Measurements from ENCODE around the gene PKHD1.

The PKHD1 gene

DNA sequence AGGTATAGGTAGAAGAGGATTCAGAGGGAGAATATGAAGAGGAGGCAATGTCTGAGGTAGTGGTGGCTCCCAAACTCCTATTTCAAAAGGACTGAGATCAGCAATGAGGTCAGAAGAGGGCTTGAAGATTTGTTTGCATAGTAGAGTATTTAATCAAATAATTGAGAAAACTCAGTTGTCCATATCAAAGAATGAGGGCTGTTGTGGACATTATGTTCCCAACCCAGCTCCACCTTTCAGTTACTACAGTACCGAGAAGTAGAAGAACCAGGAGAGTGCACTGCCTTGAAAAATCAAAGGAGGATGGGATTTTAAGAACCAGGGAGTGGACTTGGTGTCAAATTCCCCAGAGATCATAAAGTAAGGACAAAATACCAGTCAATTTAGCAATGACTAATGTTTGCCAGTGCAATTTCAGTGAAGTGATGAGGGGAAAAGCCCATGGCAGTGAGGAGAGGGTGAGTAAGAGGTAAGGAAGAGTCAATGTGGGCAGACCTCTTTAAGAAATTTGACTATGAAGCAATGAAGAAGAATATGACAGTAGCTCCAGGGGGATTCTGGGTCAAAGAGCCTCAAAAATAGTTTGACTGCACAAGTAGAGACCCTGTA lies 382.4 kb downstream of the PKHD1 start:
- Histone ChIP-seq H3K9me3 (ENCODE audit: control insufficient read depth, insufficient read depth, low read length) (no peaks in the 10 kb centered on the region), H3K4me1 (ENCODE audit: control insufficient read depth, insufficient read depth, low read length) (no peaks in the 10 kb centered on the region), H3K36me3 (ENCODE audit: control insufficient read depth, insufficient read depth, low read length) (no peaks in the 10 kb centered on the region), H3K27ac (ENCODE audit: low read depth, low read length) (no peak overlapping the region), H3K27me3 (ENCODE audit: control insufficient read depth, insufficient read depth, low read length) (no peaks in the 10 kb centered on the region), H3K4me3 (ENCODE audit: low read depth, low read length) (no peak overlapping the region), H3K9ac (ENCODE audit: low read depth, low read length) (no peak overlapping the region)

DNA sequence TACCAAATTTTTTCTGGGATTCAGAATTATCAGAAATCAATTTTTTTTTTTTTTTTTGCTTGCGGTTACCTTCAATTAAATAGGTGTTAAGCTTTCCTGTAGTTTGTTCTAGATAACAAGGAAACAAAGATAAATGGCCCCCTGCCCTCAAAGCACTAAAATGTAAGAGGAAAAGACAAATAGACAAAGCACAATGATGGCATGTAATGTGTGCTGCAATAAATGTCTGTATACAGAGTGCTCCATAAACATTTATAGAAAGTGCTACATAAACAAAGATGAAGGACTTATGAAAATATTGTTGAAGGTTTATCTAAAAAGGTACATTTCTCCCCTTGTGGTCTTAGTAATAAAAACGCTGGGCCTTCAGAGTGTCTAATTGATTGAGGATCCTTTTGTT lies 384.6 kb downstream of the PKHD1 start:
- Histone ChIP-seq H3K27ac (ENCODE audit: low read depth, low read length) (no peak overlapping the region), H3K4me1 (ENCODE audit: control insufficient read depth, insufficient read depth, low read length) (no peaks in the 10 kb centered on the region), H3K27me3 (ENCODE audit: control insufficient read depth, insufficient read depth, low read length) (no peaks in the 10 kb centered on the region), H3K9ac (ENCODE audit: low read depth, low read length) (no peak overlapping the region), H3K4me3 (ENCODE audit: low read depth, low read length) (no peak overlapping the region), H3K36me3 (ENCODE audit: control insufficient read depth, insufficient read depth, low read length) (no peaks in the 10 kb centered on the region), H3K9me3 (ENCODE audit: control insufficient read depth, insufficient read depth, low read length) (no peaks in the 10 kb centered on the region)

DNA sequence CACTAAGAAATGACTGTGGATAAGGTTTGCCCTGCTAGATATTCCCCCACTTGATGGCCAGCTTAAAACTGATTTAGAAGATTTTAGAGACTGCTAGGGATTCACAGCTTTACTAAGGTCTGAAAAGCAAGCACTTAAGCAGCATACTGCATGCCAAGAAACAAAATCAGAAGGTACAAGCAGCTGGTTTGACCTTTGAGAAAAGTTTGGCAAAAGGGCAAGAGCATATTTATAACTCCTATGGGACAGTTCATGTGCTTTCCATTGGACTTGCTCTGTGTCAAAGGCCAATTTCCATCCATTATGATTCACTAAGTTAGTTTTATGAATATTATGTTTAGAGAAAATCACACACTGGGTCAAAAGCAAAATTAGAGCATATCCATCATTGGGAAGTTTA lies 402.8 kb downstream of the PKHD1 start:
- H3K27me3 ChIP-seq (ENCODE audit: control insufficient read depth, insufficient read depth, low read length), result no peaks in the 10 kb centered on the region
- H3K4me3 ChIP-seq (ENCODE audit: low read depth, low read length), result no peak overlapping the region
- no peaks in the 10 kb centered on the region for H3K36me3 ChIP-seq (ENCODE audit: control insufficient read depth, insufficient read depth, low read length)
- no peaks in the 10 kb centered on the region for H3K9me3 ChIP-seq (ENCODE audit: control insufficient read depth, insufficient read depth, low read length)
- H3K27ac ChIP-seq (ENCODE audit: low read depth, low read length), result no peak overlapping the region
- no peaks in the 10 kb centered on the region for H3K4me1 ChIP-seq (ENCODE audit: control insufficient read depth, insufficient read depth, low read length)
- H3K9ac ChIP-seq (ENCODE audit: low read depth, low read length), result no peak overlapping the region

- no peak overlapping the region for H3K27ac ChIP-seq (ENCODE audit: low read depth, low read length)
Observed at GRCh38 chr6:51684038-51684437, 403.4 kb downstream of the PKHD1 start.

GRCh38 chr6:51678905-51679620 lies 408.4 kb downstream of the PKHD1 start:
- Histone ChIP-seq H3K27me3 (ENCODE audit: control insufficient read depth, insufficient read depth, low read length) (no peaks in the 10 kb centered on the region), H3K36me3 (ENCODE audit: control insufficient read depth, insufficient read depth, low read length) (no peaks in the 10 kb centered on the region), H3K4me1 (ENCODE audit: control insufficient read depth, insufficient read depth, low read length) (no peaks in the 10 kb centered on the region), H3K4me3 (ENCODE audit: low read depth, low read length) (no peak overlapping the region), H3K27ac (ENCODE audit: low read depth, low read length) (no peak overlapping the region), H3K9ac (ENCODE audit: low read depth, low read length) (no peak overlapping the region), H3K9me3 (ENCODE audit: control insufficient read depth, insufficient read depth, low read length) (no peaks in the 10 kb centered on the region)

More at GRCh38 chr6:51684038-51684437, 403.4 kb downstream of the PKHD1 start:
- no peaks in the 10 kb centered on the region for H3K9me3 ChIP-seq (ENCODE audit: control insufficient read depth, insufficient read depth, low read length)
- no peak overlapping the region for H3K9ac ChIP-seq (ENCODE audit: low read depth, low read length)
- no peaks in the 10 kb centered on the region for H3K27me3 ChIP-seq (ENCODE audit: control insufficient read depth, insufficient read depth, low read length)
- no peaks in the 10 kb centered on the region for H3K36me3 ChIP-seq (ENCODE audit: control insufficient read depth, insufficient read depth, low read length)
- no peak overlapping the region for H3K4me3 ChIP-seq (ENCODE audit: low read depth, low read length)
- no peaks in the 10 kb centered on the region for H3K4me1 ChIP-seq (ENCODE audit: control insufficient read depth, insufficient read depth, low read length)

- Histone ChIP-seq H3K4me1 (ENCODE audit: control insufficient read depth, insufficient read depth, low read length) (no peaks in the 10 kb centered on the region), H3K9me3 (ENCODE audit: control insufficient read depth, insufficient read depth, low read length) (no peaks in the 10 kb centered on the region), H3K36me3 (ENCODE audit: control insufficient read depth, insufficient read depth, low read length) (no peaks in the 10 kb centered on the region), H3K27ac (ENCODE audit: low read depth, low read length) (no peak overlapping the region), H3K27me3 (ENCODE audit: control insufficient read depth, insufficient read depth, low read length) (no peaks in the 10 kb centered on the region), H3K9ac (ENCODE audit: low read depth, low read length) (no peak overlapping the region), H3K4me3 (ENCODE audit: low read depth, low read length) (no peak overlapping the region)
Observed at GRCh38 chr6:51678274-51678673, 409.1 kb downstream of the PKHD1 start.

GRCh38 chr6:51675922-51676275 lies 411.5 kb downstream of the PKHD1 start:
- no peaks in the 10 kb centered on the region for H3K9me3 ChIP-seq (ENCODE audit: control insufficient read depth, insufficient read depth, low read length)
- H3K36me3 ChIP-seq (ENCODE audit: control insufficient read depth, insufficient read depth, low read length), result no peaks in the 10 kb centered on the region
- H3K27ac ChIP-seq (ENCODE audit: low read depth, low read length), result no peak overlapping the region
- H3K4me3 ChIP-seq (ENCODE audit: low read depth, low read length), result no peak overlapping the region
- no peaks in the 10 kb centered on the region for H3K27me3 ChIP-seq (ENCODE audit: control insufficient read depth, insufficient read depth, low read length)
- H3K4me1 ChIP-seq (ENCODE audit: control insufficient read depth, insufficient read depth, low read length), result no peaks in the 10 kb centered on the region
- H3K9ac ChIP-seq (ENCODE audit: low read depth, low read length), result no peak overlapping the region

DNA sequence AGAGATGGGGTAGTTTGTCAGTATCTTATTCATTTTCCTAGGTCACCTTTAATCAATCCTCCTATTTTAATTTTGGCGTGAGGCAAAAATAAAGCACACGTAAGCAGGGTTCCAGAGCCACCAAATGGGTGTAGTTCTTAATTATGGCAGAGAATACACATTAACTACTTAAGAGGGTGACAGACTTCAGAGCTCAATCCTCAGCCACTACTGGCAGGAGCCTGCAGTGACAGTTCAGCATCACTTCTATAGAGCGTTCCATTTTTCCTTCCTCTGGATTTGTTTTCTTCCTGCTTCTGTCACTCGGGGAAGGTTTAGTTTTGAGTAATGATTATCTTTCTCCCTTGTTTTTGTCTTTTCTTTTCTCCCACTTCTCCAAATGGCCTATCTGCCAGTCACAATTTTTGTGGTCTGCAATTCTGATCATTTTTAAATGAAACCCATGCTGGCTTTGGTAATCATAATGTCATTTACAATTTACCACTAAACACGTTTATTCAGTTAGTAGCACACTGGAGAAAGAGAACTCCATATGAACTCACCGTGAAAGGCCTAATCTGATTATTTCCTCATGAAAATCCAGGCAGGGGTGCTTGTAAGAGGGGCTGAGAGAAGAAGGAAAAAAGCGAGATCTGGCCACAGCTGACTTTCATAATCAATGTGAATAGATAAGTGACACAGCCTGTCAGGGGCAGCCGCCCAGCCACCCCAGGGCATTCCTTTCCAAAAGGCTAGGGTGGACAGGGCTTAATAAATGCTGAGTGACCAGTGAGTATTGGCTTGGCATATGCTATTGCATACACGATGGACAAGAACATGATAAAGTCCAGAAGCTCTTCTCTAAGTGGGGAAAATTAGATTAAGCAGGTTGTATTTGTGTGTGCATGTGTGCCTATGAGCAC lies 412.1 kb downstream of the PKHD1 start:
- Histone ChIP-seq H3K9ac (ENCODE audit: low read depth, low read length) (no peak overlapping the region), H3K27ac (ENCODE audit: low read depth, low read length) (no peak overlapping the region), H3K4me3 (ENCODE audit: low read depth, low read length) (no peak overlapping the region), H3K9me3 (ENCODE audit: control insufficient read depth, insufficient read depth, low read length) (no peaks in the 10 kb centered on the region), H3K4me1 (ENCODE audit: control insufficient read depth, insufficient read depth, low read length) (no peaks in the 10 kb centered on the region), H3K36me3 (ENCODE audit: control insufficient read depth, insufficient read depth, low read length) (no peaks in the 10 kb centered on the region), H3K27me3 (ENCODE audit: control insufficient read depth, insufficient read depth, low read length) (no peaks in the 10 kb centered on the region)

DNA sequence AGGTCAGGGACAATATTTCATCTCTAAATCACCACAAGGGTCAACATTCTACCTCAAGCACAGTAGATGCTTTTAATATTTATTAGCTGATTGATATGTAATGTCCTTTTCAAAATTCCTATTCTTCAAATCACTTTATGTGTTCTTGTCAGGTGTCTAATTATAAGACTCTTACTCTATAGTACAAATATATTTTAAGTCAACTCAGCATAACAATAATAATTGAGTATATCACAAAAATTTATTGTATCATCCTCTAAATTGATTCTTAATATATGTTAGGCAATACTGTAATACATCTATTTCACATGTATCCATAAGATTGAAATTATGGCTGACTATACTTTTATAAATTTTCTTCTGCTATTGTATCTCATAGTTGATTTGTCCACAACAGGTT lies 423.9 kb downstream of the PKHD1 start:
- no peaks in the 10 kb centered on the region for H3K27me3 ChIP-seq (ENCODE audit: control insufficient read depth, insufficient read depth, low read length)
- no peak overlapping the region for H3K9ac ChIP-seq (ENCODE audit: low read depth, low read length)
- H3K9me3 ChIP-seq (ENCODE audit: control insufficient read depth, insufficient read depth, low read length), result no peaks in the 10 kb centered on the region
- H3K4me3 ChIP-seq (ENCODE audit: low read depth, low read length), result no peak overlapping the region
- H3K4me1 ChIP-seq (ENCODE audit: control insufficient read depth, insufficient read depth, low read length), result no peaks in the 10 kb centered on the region
- H3K27ac ChIP-seq (ENCODE audit: low read depth, low read length), result no peak overlapping the region
- H3K36me3 ChIP-seq (ENCODE audit: control insufficient read depth, insufficient read depth, low read length), result no peaks in the 10 kb centered on the region

GRCh38 chr6:51660767-51661166 lies 426.6 kb downstream of the PKHD1 start:
- H3K27ac ChIP-seq (ENCODE audit: low read depth, low read length), result no peak overlapping the region
- H3K4me3 ChIP-seq (ENCODE audit: low read depth, low read length), result no peak overlapping the region
- H3K9ac ChIP-seq (ENCODE audit: low read depth, low read length), result no peak overlapping the region
- no peaks in the 10 kb centered on the region for H3K36me3 ChIP-seq (ENCODE audit: control insufficient read depth, insufficient read depth, low read length)
- no peaks in the 10 kb centered on the region for H3K27me3 ChIP-seq (ENCODE audit: control insufficient read depth, insufficient read depth, low read length)
- no peaks in the 10 kb centered on the region for H3K4me1 ChIP-seq (ENCODE audit: control insufficient read depth, insufficient read depth, low read length)
- H3K9me3 ChIP-seq (ENCODE audit: control insufficient read depth, insufficient read depth, low read length), result no peaks in the 10 kb centered on the region

DNA sequence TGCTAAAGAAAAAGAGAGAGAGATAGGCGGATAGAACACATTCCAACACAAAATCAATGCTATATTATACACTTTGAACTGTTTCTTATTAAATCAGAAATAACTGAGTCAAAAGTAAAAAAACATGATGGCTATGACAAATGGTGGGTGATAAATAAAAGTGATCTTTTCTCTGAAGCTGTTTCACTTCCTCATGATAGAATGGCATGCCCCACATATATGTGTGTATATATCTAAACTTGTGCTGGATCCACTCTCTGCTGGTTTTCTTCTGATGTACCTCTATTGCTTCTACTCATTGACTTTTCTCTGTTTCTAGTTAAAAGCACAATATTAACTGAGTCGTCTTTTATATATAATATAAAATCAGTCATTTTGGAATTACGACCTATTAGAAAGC lies 429.9 kb downstream of the PKHD1 start:
- no peak overlapping the region for H3K27ac ChIP-seq (ENCODE audit: low read depth, low read length)
- H3K9ac ChIP-seq (ENCODE audit: low read depth, low read length), result no peak overlapping the region
- H3K36me3 ChIP-seq (ENCODE audit: control insufficient read depth, insufficient read depth, low read length), result no peaks in the 10 kb centered on the region
- no peaks in the 10 kb centered on the region for H3K4me1 ChIP-seq (ENCODE audit: control insufficient read depth, insufficient read depth, low read length)
- H3K27me3 ChIP-seq (ENCODE audit: control insufficient read depth, insufficient read depth, low read length), result no peaks in the 10 kb centered on the region
- H3K9me3 ChIP-seq (ENCODE audit: control insufficient read depth, insufficient read depth, low read length), result no peaks in the 10 kb centered on the region
- no peak overlapping the region for H3K4me3 ChIP-seq (ENCODE audit: low read depth, low read length)

Data from HUES48 (cell line).